ENCODE results near the gene ABCA6. TPM values are rescaled to one million over a fixed set of nuclear protein-coding genes. Genes with fewer than 3 reads are reported as not detected.

ABCA6 gene
- total RNA-seq, 3 donors from 2014 or later, result 5.4 to 21.3 (median 7.7) TPM

- H3K4me3 ChIP-seq, result no peak overlapping the region
- no peaks in the 10 kb centered on the region for H3K36me3 ChIP-seq (ENCODE audit: low read depth)
- TF ChIP-seq CTCF (IDR thresholded peaks at IDR 0.05), result no peak
- intact Hi-C loops (cut with DNase I, micrococcal nuclease), result no loop called here
- peak; percentile 63 for ATAC-seq
- no peaks in the 10 kb centered on the region for H3K4me1 ChIP-seq (ENCODE audit: low read depth)
- no peaks in the 10 kb centered on the region for H3K9me3 ChIP-seq
- no peak for DNase-seq
Measured at GRCh38 chr17:69058165-69058564, 83.5 kb downstream of the ABCA6 start.

DNA sequence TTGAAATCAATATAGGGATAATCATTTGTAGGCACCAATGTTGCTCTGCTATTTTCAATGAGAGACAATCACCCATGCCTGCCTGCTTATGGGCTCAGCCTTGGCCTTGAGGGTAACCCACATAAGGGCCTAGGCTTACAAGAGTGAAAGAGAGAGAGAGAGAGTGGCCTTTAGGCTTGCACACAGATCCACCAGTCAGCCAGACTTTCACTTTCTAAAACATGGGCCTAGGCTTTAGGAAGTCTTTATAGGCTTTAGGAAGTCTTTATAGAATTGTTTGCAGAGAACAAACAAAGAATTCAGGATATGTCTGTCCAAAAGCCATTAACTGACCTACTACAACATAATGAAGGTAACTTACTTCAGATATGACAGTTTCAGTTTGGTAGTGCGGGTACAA, 84.4 kb downstream of the ABCA6 start:
- Histone ChIP-seq H3K4me1 (ENCODE audit: low read depth) (no peaks in the 10 kb centered on the region), H3K9me3 (no peaks in the 10 kb centered on the region), H3K36me3 (ENCODE audit: low read depth) (no peaks in the 10 kb centered on the region), H3K4me3 (no peak overlapping the region)
- ATAC-seq, result peak; percentile 91
- intact Hi-C loops (cut with DNase I, micrococcal nuclease), result no loop called here
- TF ChIP-seq CTCF (IDR thresholded peaks at IDR 0.05), result no peak
- DNase-seq, result peak in 1 of 3 donors; percentile 23

DNA sequence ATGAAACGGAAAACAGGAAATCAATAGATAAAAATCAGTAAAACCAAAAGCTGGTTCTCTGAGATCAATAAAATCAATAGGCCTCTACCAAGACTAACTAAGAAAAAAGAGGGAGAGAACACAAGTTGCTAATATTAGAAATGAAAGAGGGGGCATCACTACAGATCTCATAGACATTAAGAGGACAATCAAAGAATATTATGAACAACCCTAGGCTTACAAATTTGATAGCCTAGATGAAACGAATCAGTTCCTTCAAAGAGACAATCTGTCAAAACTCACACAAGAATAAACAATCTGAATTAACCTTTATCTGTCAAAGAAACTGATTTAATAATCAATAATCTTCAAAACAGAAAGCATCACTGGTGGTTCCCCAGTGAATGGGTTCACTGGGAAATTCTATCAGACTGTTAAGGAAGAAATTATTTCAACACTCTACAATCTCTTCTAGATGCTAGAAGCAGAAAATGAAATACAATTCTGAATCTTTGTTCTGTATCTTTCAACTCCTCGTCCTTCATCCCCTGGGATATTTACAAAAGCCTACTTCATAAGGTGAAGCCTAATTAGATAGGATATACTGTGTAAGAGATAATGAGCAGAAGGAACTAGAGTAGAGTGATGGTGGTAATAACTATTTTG, 85.4 kb downstream of the ABCA6 start:
- H3K36me3 ChIP-seq (ENCODE audit: low read depth), result no peaks in the 10 kb centered on the region
- no peaks in the 10 kb centered on the region for H3K9me3 ChIP-seq
- no peaks in the 10 kb centered on the region for H3K4me1 ChIP-seq (ENCODE audit: low read depth)
- no peak for TF ChIP-seq CTCF (IDR thresholded peaks at IDR 0.05)
- intact Hi-C loops (cut with DNase I, micrococcal nuclease), result no loop called here
- ATAC-seq, result no peak
- no peak overlapping the region for H3K4me3 ChIP-seq
- DNase-seq, result no peak

- H3K4me1 ChIP-seq (ENCODE audit: low read depth), result no peaks in the 10 kb centered on the region
- no peak for TF ChIP-seq CTCF (IDR thresholded peaks at IDR 0.05)
- no peak overlapping the region for H3K4me3 ChIP-seq
- no peaks in the 10 kb centered on the region for H3K9me3 ChIP-seq
- DNase-seq (no peak), ATAC-seq (no peak)
- intact Hi-C loops (cut with DNase I, micrococcal nuclease), result no loop called here
- no peaks in the 10 kb centered on the region for H3K36me3 ChIP-seq (ENCODE audit: low read depth)
Measured at GRCh38 chr17:69055334-69055733, 86.4 kb downstream of the ABCA6 start.

DNA sequence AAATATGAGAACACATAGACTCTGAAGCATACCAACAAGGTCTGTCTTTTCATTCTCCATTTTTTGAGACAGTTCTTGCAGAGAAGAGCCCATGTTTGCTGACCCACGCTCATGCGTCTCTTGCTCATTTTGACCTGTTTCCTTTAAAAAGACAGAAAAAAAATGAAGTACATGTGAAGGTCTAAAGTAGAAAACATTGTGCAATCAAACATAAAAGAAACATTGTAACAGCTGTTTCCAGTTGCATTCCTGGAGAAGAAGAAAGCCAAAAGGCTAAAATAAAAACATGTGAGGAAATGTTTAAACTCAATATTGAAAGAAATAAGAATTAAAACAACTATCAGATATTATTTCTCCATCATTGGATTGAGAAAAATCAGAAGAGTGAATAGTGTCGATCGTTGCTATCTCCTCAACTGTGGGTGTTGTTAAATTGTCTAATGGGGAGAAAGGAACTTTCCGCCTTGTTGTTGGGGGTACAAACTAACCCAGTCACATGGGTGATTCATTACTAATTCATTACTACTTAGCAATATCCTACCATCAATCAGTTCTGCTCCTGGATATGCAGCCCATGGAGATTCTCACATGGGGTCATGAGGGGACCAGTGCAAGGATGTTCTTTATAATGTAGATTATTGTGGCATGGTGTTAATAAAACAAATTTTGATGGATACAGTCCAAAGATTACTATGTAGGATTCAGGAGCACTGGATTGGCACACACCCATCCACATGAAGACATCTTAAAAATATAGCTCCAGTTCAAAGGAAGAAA, 90.5 kb downstream of the ABCA6 start:
- no peak for ATAC-seq
- no peaks in the 10 kb centered on the region for H3K36me3 ChIP-seq (ENCODE audit: low read depth)
- peaks cover 3% of the 10 kb centered on the region for H3K9me3 ChIP-seq
- TF ChIP-seq CTCF (IDR thresholded peaks at IDR 0.05), result no peak
- DNase-seq, result no peak
- intact Hi-C loops (cut with DNase I, micrococcal nuclease), result no loop called here
- H3K4me3 ChIP-seq, result no peak overlapping the region
- H3K4me1 ChIP-seq (ENCODE audit: low read depth), result peaks cover 8% of the 10 kb centered on the region

Measured in mucosa of descending colon (tissue), 3 donors.